Endometrial microvascular endothelial cells (primary cell): Measurements from ENCODE around the gene DDX54. TPM values are rescaled to one million over a fixed set of nuclear protein-coding genes. Genes with fewer than 3 reads are reported as not detected.

Source experiments
- in situ Hi-C: cut with HindIII; loops from 2 replicates; pipeline ENCODE4 v1.10.0; 2017; ENCODE audit warnings: low sequenced_read_pairs, low pct_unique_long_range_greater_than_20kb; ENCODE audit errors: inconsistent ontology term
- total RNA-seq: library from RNA; depleted of rRNA; stranded (reverse); fragments of >200 nt; gene quantifications from one replicate; pipeline ENCODE4 v1.2.3, GENCODE V29; 2015; ENCODE audit errors: inconsistent ontology term

Gene DDX54
- total RNA-seq, 1 donor from 2014 or later = 91.8 TPM

DNA sequence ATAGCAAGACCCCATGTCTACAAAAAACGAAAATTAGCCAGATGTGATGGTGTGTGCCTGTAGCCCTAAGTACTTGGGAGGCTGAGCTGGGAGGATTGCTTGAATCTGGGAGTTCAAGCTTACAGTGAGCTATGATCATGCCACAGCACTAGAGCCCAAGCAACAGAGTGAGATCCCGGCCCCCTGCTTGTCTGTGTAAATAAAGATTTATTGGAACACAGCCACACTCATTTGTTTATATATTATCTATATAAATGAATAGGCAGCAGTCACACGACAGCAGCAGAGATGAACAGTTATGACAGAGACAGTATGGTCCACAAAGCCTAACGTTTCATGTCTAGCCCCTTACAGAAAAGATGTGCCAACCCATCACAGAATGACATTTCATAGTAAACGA, 14.8 kb downstream of the DDX54 start:
- in situ Hi-C loops = loop anchor here (25.0 kb wide), 1 partner anchor 108 kb away; the partner anchor contains the start of gene DTX1

DNA sequence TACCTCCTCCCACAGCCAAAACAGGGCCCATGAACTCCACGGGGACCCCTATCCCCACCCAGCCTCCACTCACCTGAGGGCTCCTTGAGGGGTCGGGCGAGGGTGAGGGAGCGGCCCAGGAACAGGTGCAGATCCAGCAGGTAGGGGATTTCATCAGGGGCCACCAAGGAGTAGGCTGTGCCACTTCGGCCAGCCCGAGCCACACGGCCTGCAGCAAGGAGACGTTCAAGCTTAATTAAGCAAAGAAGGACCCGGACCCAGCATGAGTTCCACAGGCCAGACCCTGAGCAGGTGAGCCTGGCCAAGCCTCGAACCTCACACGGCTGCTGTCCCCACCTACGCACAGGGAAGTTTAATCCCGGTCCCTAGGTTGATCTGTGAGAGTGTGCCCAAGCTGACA, 15.6 kb downstream of the DDX54 start:
- in situ Hi-C loops = loop anchor here (25.0 kb wide), 1 partner anchor 107 kb away; the partner anchor contains the start of gene DTX1

DNA sequence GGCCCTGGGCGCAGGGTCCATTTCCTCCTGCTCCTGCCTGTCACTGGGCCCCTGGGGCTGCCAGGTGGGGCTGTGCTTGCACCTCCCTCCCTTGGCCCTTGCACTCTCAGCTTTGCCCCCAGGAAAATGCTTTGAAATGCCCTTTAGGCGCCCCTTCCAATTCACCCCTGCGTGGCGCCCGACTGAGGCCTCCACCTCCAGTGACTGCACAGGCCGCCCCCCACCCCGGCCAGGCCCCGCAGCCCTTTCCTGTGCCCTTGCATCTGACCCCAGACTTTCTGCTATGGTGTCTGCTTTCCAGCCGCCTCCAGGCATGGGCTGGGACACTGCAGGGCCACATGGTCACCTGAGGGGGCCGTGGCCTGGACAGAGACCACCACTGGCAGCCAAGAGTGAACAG, 17.4 kb downstream of the DDX54 start:
- in situ Hi-C loops = loop anchor here (25.0 kb wide), 1 partner anchor 106 kb away; the partner anchor contains the start of gene DTX1

DNA sequence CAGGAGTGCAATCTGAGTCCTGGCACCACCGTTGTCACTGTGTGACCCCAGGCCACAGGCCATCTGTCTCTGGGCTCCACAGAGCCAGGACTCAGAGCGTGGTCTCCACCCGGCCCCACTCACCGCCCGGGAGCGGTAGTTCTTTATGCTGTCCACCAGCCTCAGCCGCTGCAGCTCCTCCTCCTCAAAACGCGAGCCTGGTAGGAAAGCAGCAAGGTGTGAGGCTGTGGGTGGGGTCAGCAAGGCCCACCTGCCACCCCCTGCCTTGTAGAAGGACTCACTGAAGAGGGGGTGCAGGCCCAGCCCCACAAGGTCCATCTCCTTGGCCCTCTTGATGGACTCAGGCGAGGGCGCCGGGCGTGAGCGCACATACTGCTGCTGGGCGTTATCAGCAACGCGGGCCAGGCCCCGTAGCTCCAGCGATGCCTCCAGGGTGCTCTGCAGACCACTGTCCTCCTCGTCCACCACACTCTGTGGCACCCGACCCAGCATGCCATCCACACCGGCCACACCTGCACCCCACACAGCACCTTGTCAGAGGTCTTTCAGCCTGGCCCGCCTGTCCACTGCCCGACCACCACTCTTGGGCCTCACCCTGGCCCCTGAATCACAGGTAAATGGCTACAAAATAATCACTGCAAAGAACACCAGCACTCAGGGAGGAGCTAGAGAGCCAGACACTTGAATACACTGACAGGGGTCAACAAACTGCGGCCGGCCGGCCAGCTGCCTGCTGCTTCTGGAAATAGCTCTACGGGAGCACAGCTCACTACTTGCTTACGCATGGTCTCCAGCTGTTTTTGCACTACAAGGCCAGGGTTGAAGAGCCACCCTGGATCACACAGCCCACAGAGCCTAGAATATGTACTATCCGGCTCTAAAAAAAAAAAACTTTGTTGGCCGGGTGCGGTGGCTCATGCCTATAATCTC, 19.5 kb downstream of the DDX54 start:
- in situ Hi-C loops = loop anchor here (25.0 kb wide), 1 partner anchor 103 kb away; the partner anchor contains the start of gene DTX1

DNA sequence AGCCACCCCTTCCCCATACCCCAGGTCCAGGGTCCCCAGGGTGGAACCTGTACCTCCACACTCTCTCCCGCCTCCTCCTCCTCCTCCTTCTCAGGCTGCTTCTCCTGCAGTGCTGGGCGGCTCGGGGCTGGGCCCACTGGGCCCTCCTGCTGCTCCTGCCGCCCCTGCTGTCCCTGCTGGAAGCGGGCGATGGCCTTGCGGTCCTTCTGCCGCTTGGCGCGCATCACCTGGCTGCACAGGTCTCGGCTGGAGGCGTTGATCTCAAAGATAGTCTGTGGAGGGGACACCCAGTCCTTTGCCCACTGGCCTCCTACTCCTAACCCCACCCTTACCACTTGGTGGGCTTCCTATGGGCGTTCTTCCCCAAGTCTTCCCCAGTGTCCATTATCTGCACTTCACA, 21.3 kb downstream of the DDX54 start:
- in situ Hi-C loops = loop anchor here (25.0 kb wide), 1 partner anchor 102 kb away; the partner anchor contains the start of gene DTX1

DNA sequence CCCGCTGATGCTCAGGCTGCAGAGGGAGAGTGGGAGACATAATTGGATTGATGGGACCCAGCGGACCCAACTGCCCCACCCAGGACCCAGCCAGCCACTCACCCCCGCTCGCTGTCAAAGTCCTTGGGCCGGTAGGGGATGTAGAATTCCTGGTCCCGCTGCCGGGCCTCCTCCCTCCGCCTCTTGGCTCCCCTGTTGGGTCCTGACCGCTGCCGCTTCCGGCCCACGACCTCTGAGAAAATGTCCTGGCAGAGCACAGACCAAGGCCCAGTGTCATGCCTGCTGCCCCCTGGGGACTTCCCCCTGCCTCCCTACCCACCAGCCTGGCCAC, 22.3 kb downstream of the DDX54 start:
- in situ Hi-C loops = loop anchor here (25.0 kb wide), 1 partner anchor 101 kb away; the partner anchor contains the start of gene DTX1

DNA sequence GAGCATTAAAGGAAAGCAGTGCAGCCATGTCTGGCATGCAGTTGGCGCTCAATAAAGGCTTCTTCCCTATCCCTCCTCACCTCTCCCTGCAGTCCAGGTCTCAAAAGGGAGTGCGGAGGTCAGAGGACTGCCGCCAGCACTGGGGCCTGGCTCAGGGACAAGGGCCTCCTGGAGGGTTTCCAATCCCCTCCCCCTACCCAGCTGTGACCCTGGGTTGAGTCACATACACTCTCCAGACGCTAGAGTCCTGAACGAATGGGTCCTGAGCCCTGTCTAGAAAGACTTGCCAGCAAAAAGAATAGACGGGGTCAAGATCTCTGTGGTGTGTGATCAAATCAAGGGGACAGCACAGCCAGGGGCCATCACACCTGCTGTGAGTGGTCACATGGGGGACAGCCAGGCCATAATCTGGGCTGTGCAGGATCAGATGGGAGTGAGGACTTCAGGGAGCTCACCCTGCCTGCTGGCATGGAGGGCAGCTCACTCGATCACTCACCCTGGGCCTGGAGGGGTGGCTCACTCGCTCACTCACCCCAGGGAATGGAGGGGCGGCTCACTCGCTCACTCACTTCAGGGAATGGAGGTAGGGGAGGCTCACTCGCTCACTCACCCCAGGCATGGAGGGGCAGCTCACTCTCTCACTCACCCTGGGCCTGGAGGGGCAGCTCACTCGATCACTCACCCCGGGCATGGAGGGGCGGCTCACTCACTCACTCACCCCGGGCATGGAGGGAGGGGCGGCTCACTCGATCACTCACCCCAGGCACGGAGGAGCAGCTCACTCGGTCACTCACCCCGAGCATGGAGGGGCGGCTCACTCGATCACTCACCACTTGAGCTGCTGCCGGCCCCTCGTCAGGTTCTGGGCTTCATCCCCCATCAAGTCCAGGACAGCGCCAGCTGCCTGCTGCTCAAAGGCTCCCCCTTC, 22.9 kb downstream of the DDX54 start:
- in situ Hi-C loops = loop anchor here (25.0 kb wide), 1 partner anchor 100 kb away; the partner anchor contains the start of gene DTX1

DNA sequence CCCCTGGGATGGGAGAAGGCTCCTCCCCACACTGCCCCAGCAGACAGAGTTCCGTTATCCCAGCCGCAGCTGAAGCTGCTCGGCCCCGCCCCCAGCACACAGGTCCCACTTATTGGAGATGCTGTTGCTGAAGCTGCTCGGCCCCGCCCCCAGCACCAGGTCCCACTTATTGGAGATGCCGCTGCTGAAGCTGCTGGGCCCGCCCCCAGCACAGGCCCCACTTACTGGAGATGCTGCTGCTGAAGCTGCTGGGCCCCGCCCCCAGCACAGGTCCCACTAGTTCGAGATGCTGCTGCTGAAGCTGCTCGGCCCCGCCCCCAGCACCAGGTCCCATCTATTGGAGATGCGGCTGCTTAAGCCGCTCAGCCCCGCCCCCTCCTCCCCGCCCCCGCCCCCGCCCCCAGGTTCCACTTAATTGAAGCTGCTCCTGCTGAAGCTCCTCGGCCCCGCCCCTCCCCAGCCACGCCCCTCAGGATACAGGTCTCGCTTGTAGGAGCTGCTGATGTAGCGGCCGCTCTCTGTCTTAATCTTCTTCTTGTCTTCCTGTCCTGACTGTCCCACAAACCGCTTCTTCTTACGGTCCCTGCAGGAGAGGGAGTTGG, 23.8 kb downstream of the DDX54 start:
- in situ Hi-C loops = loop anchor here (25.0 kb wide), 1 partner anchor 99 kb away; the partner anchor contains the start of gene DTX1

DNA sequence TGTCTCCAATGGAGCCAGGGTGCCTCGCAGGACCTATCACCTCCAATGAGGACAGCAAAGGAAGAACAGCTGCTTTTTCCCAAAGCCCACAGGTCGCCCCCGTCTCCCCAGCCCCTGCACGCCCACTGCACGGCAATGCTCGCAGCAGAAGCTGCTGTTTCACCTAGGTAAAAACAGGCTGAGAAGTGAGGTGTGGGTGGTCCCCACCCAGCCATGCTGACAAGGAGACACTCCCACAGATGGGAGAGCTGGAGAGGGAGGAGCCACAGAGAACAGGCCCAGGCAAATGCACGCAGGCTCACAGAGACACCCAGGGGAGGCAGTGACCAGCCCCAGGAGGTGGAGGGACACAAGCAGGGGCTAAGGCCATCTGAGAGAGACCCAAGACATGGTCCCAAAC, 25.3 kb downstream of the DDX54 start:
- in situ Hi-C loops = loop anchor here (25.0 kb wide), 1 partner anchor 98 kb away; the partner anchor contains the start of gene DTX1

DNA sequence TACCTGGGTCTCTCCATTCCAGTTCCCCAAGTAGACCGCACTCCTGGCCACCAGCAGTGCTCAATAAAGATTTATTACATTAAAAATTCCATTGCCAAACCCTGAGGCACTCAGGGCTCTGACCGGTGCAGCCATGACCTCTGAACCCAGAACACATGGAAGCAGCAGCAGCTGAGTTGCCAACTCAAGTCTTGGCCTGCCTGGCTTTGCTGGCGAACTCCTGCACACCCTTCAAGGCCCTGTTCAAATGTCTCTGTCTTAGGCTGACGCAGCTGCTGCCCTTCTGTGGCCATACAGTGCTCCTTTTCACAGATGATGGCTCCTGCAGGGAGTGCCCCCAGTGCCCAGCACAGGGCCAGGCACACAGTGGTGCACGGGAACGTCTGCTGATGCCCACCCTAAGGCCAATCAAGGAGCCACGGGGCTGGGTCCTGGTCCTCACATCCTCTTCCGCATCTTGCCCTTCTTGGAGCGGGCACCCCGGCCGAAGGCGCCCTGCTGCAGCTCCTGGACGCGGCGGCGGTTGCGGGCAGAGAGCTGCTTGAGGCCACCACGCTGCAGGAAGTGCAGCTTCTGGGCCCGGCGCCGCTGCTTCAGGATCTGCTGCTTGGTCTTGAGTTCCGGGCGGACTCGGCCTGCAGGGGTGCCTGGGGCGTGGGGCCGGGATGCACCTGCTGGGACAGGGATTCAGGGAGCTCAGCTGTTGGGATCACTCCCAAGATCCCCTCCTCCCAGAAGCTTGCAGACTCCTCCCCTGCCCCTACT, 26.7 kb downstream of the DDX54 start:
- in situ Hi-C loops = loop anchor here (25.0 kb wide), 1 partner anchor 96 kb away; the partner anchor contains the start of gene DTX1

DNA sequence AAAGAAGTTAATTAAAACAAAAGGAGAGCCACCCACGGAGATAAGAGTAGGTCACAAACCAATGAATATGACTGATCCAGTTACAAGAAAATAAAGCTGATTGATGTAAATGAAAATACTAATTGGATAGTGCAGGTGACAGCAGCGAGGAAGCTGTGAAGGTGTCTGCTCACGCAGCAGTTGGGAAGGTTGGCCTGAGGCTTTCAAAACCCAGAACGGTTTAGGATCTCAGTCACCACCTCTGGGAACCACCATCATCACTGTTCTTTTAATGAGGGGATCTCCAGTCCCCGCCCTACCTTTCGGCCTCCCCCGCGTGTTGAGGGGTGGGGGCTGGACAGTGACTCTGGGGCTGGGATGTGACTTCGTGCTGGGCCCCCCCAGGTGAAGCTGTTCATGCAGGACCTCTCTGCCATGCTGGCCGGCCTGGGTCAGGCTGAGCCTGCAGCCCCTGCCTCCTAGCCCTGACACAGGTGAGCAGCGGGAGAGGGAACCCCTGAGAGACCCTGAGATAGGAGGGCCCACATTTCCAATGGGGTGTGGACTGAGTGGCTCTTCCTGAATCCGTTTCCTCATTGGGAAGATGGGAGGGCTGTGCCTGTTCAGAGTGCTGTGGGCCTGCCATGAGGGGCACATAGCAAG, 27.9 kb downstream of the DDX54 start:
- in situ Hi-C loops = loop anchor here (25.0 kb wide), 1 partner anchor 95 kb away; the partner anchor contains the start of gene DTX1

DNA sequence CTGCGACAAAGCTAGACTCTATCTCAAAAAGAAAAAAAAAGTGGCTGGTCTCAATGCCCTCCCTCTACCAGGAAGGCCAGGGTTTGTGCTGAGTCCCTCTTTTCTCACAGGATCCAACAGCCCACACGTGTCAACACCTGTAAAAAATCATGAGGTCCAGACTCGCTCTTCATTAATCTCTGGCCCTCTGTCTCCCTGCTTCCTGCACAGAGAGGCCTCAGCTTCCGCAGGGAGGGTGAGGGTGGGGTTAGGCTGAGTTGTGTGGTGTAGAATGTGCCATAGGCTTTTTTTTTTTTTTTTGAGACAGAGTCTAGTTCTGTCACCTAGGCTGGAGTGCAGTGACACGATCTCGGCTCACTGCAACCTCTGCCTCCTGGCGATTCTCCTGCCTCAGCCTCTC, 29.6 kb downstream of the DDX54 start:
- in situ Hi-C loops = loop anchor here (25.0 kb wide), 1 partner anchor 93 kb away; the partner anchor contains the start of gene DTX1

DNA sequence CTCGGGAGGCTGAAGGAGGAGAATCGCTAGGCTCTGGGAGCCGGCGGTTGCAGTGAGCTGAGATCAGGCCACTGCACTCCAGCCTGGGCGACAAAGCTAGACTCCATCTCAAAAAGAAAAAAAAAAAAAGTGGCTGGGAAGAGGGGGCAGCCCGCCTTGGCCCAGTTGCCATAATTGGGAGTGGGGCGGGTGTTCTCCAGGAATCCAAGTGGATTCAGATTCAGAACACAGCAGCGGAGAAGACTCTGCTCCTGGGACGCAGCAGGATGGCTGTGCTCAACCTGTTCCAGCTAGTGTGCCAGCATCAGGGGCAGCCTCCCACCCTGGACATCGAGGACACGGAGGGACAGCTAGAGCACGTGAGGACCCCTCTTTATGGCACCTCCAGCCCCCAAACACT, 30.2 kb downstream of the DDX54 start:
- in situ Hi-C loops = loop anchor here (25.0 kb wide), 1 partner anchor 93 kb away; the partner anchor contains the start of gene DTX1

DNA sequence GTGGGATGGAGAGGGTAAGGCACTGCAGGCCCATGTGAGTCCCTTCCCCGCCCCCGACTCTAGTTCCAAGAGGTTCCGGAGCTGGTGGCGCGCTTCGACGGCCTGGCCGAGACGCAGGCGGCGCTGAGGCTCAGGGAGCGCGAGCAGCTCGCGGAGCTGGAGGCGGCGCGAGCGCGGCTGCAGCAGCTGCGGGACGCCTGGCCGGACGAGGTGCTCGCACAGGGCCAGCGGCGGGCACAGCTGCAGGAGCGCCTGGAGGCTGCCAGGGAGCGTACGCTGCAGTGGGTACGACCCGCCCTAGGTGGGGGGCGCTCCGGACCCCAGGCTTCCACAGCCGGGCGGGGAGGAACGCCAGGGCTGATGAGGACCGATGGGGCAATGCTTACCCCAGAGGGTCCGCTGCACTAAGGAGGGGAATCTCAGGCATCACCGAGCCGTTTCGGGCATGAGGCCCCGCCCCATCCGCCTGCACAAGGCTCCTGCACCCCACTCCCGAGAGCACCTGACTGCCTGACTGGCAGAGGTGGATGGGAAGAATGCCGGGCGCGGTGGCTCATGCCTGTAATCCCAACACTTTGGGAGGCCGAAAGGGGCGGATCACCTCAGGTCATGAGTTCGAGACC, 30.8 kb downstream of the DDX54 start:
- in situ Hi-C loops = loop anchor here (25.0 kb wide), 1 partner anchor 92 kb away; the partner anchor contains the start of gene DTX1

DNA sequence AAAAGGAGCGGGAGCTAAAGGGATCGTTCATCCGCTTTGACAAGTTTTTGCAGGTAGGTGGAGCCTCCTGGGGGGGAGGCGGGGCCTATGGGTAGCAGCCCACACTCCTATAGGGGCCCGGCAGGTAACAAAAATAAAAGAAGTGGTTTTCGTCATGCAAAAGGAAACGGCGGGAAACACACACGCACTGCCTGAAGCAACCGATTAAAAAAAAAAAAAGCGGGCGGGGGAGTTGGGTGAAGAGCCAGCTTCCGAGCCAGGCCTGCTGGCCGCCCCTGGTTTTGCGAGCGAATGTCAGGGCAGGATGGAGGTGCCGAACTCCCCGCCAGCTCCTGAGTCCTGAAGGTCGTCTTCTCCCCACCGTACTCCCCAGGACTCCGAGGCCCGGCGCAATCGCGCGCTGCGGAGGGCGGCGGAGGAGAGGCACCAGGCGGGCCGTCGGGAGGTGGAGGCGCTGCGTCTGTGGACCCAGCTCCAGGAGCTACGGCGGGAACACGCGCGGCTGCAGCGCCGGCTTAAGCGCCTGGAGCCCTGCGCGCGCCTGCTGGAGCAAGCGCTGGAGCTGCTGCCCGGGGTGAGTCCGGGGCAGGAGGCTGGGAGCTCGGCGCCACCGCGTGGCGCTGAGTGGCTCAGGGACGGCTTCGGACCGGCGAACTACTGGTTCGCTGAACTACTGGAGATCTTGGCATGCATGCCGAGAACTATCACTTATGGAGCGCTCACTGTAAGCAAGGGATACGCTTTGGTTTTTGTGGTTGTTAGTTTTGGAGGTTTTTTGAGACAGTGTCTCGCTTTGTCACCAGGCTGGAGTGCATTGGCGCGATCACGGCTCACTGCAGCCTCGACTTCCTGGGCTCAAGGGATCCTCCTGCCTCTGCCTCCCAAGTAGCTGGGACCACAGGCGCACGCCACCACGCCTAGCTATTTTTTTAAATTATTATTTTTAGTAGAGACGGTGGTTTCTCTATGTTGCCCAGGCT, 32.2 kb downstream of the DDX54 start:
- in situ Hi-C loops = loop anchor here (25.0 kb wide), 1 partner anchor 91 kb away; the partner anchor contains the start of gene DTX1
